ENCODE data around the gene ITPRIP. TPM values are rescaled to one million over a fixed set of nuclear protein-coding genes. Genes with fewer than 3 reads are reported as not detected.

ITPRIP gene
- total and polyA plus RNA-seq, 10 donors, result 7.2 to 37.8 (median 28.2) TPM

DNA sequence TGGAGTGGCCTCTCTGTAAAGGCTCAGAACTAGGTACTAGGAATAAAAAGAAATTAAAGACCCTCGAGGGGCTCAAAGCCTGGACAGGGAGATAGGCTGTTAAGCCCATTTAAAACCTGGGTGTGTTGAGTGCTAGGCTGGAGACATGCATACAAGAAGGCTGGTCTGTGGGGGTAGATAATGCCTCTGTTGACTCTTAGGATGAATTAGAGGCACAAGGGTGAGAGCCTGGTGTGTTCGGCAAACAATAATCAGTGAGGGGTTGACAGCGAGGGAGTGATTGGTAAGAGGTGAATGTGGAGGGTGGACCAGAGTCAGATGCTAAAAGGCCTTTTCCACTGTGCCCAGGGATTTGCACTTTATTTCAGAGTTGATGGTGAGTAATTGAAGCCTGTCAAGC is 56.6 kb downstream of the ITPRIP start:
- WGBS, 5 donors, result 82 to 87% (median 85%) methylated on average over 3 of the region's 3 CpGs
- H3K9me3 ChIP-seq, result no peaks in the 10 kb centered on the region

DNA sequence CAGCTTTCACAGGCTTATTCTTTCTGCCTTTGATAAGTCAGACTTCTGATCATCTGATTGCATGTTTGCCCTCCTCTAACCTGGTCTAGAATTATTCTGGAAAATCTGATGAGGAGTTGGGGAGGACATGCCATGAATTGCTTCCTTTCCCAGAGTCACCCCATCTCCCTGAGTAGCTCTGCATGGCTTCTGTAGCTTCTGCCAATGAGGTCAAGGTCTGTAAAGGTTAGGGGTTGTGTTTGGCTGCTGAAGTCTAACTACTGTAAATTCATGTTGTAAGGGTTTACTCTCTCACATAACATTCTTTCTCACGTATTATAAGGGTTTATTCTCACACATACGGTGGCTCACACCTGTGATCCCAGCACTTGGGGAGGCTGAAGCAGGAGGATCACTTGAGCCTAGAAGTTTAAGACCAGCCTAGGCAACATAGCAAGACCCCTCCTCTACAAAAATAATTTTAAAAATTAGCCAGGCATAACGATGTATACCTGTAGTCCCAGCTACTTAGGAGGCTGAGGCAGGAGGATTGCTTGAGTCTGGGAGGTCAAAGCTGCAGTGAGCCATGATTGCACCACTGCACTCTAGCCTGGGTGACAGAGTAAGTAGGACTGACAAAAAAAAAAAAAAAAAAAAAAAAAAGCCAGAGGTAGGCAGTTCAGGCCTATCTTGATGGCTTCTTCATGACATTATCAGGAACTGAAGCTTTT is 58.6 kb downstream of the ITPRIP start:
- DNase-seq, result no peak
- H3K4me1 ChIP-seq, result peaks cover 0 to 6% (median 4%) of the 10 kb centered on the region in 6 donors
- TF ChIP-seq, protein P1, sequence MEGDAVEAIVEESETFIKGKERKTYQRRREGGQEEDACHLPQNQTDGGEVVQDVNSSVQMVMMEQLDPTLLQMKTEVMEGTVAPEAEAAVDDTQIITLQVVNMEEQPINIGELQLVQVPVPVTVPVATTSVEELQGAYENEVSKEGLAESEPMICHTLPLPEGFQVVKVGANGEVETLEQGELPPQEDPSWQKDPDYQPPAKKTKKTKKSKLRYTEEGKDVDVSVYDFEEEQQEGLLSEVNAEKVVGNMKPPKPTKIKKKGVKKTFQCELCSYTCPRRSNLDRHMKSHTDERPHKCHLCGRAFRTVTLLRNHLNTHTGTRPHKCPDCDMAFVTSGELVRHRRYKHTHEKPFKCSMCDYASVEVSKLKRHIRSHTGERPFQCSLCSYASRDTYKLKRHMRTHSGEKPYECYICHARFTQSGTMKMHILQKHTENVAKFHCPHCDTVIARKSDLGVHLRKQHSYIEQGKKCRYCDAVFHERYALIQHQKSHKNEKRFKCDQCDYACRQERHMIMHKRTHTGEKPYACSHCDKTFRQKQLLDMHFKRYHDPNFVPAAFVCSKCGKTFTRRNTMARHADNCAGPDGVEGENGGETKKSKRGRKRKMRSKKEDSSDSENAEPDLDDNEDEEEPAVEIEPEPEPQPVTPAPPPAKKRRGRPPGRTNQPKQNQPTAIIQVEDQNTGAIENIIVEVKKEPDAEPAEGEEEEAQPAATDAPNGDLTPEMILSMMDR (IDR thresholded peaks at IDR 0.05 in 8 of 11, conservative IDR thresholded peaks at IDR 0.05 in 3 of 11), result no peak
- TF ChIP-seq POLR2A (IDR thresholded peaks at IDR 0.05), result no peak
- no peak for TF ChIP-seq POLR2AphosphoS5 (IDR thresholded peaks at IDR 0.05)
- H3K4me3 ChIP-seq, result no peak overlapping the region
- H3K36me3 ChIP-seq, result no peaks in the 10 kb centered on the region
- WGBS, 5 donors, result 83 to 98% (median 93%) methylated on average over 3 of the region's 3 CpGs
- no peaks in the 10 kb centered on the region for H3K9me3 ChIP-seq
- H3K27ac ChIP-seq, result no peak overlapping the region
- intact Hi-C loops (cut with DNase I; ENCODE audit: low total_unique reads), result no loop called here
- peaks cover 0 to 12% (median 7%) of the 10 kb centered on the region in 7 donors for H3K27me3 ChIP-seq (replicated peaks in 1 of 7)

More for the DNA sequence above, 56.6 kb downstream of the ITPRIP start:
- no peak for DNase-seq
- intact Hi-C loops (cut with DNase I; ENCODE audit: low total_unique reads), result no loop called here
- no peak overlapping the region for H3K4me3 ChIP-seq
- H3K27me3 ChIP-seq (replicated peaks in 1 of 7), result no peaks in the 10 kb centered on the region
- TF ChIP-seq POLR2A (IDR thresholded peaks at IDR 0.05) (no peak), POLR2AphosphoS5 (IDR thresholded peaks at IDR 0.05) (no peak)
- TF ChIP-seq, protein P1 (IDR thresholded peaks at IDR 0.05 in 8 of 11, conservative IDR thresholded peaks at IDR 0.05 in 3 of 11), result no peak
- no peaks in the 10 kb centered on the region for H3K4me1 ChIP-seq
- no peaks in the 10 kb centered on the region for H3K36me3 ChIP-seq
- no peak overlapping the region for H3K27ac ChIP-seq

DNA sequence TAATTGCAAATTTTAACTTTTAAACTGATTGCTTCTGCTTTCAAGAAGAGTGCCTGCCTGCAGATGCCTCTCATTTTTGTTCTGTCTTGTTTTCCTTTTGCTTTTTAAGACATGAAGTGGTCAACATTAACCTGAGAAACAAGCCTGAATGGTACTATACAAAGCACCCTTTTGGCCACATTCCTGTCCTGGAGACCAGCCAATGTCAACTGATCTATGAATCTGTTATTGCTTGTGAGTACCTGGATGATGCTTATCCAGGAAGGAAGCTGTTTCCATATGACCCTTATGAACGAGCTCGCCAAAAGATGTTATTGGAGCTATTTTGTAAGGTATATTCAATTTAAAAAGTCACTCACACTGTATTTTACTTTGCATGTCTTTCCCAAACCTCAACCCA is 60.5 kb downstream of the ITPRIP start:
- intact Hi-C loops (cut with DNase I; ENCODE audit: low total_unique reads), result no loop called here
- H3K9me3 ChIP-seq, result no peaks in the 10 kb centered on the region
- peaks cover 0 to 11% (median 8%) of the 10 kb centered on the region in 6 donors for H3K4me1 ChIP-seq
- H3K27me3 ChIP-seq (replicated peaks in 1 of 7), result peaks cover 0 to 22% (median 8%) of the 10 kb centered on the region in 7 donors
- no peaks in the 10 kb centered on the region for H3K36me3 ChIP-seq
- WGBS, 5 donors, result 70 to 93% (median 74%) methylated on average over 2 of the region's 2 CpGs
- no peak overlapping the region for H3K27ac ChIP-seq
- H3K4me3 ChIP-seq, result no peak overlapping the region
- DNase-seq, result no peak
- TF ChIP-seq, protein P1 (IDR thresholded peaks at IDR 0.05 in 8 of 11, conservative IDR thresholded peaks at IDR 0.05 in 3 of 11), result no peak
- TF ChIP-seq POLR2AphosphoS5 (IDR thresholded peaks at IDR 0.05) (no peak), POLR2A (IDR thresholded peaks at IDR 0.05) (no peak)

DNA sequence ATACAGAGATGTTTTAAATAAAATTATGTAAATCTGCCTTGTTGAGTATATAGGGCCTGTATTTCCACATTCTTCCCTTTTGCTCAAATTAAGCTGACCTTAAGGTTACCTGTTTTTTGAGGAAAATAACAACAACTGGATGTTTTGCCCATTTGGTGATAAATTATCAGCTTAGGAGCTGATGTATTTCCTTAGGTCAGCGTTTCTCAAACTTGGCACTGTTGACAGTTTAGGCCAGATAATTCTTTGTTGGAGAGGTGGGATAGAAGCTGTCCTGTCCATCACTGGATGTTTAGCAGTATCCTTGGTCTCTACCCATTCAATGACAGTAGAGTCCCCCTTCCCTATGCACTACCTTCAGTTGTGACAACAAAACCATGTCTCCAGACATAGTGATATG is 62.1 kb downstream of the ITPRIP start:
- Histone ChIP-seq H3K27me3 (replicated peaks in 1 of 7) (peaks cover 0 to 22% (median 8%) of the 10 kb centered on the region in 7 donors), H3K36me3 (no peaks in the 10 kb centered on the region), H3K27ac (no peak overlapping the region), H3K4me3 (no peak overlapping the region), H3K9me3 (no peaks in the 10 kb centered on the region), H3K4me1 (peaks cover 0 to 11% (median 8%) of the 10 kb centered on the region in 6 donors)
- intact Hi-C loops (cut with DNase I; ENCODE audit: low total_unique reads), result no loop called here
- no peak for TF ChIP-seq POLR2A (IDR thresholded peaks at IDR 0.05)
- TF ChIP-seq, protein P1 (IDR thresholded peaks at IDR 0.05 in 8 of 11, conservative IDR thresholded peaks at IDR 0.05 in 3 of 11), result no peak
- no peak for TF ChIP-seq POLR2AphosphoS5 (IDR thresholded peaks at IDR 0.05)
- DNase-seq, result no peak
- WGBS, 5 donors, result 72 to 88% (median 78%) methylated on average over 1 of the region's 1 CpG

All from spleen (tissue), 11 donors.